ENCODE data around the gene SMIM38.

The SMIM38 gene

DNA sequence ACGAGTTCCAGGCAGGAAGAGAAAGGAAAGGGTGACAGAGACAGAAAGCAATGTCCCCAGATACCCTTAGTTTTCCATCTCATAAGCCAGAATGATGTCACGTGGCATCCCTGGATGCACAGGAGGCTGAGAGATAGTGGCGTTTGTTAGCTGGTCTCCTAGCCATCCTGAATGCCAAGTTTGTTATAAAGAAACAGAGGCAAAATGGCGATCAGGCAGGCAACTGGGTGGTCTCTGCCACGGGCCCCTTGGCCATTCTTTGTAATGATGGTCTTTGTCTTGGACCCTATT is 5.3 kb downstream of the SMIM38 start:
- no peak for DNase-seq

DNA sequence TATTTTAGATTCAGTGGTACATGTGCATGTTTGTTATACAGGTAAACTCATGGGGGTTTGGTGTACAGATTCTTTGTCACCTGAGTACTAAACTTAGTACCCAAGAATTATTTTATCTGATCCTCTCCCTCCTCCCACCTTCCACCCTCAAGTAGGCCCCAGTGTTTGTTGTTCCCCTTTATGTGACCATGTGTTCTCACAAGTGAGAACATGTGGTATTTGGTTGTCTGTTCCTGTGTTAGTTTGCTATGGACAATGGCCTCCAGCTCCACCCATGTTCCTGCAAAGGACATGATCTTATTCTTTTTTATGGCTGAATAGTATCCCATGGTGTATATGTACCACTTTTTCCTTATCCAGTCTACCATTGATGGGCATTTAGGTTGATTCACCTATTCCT is 6.8 kb downstream of the SMIM38 start:
- DNase-seq, result no peak

GRCh38 chr11:69163842-69164241 is 8.1 kb downstream of the SMIM38 start:
- no peak for DNase-seq

DNA sequence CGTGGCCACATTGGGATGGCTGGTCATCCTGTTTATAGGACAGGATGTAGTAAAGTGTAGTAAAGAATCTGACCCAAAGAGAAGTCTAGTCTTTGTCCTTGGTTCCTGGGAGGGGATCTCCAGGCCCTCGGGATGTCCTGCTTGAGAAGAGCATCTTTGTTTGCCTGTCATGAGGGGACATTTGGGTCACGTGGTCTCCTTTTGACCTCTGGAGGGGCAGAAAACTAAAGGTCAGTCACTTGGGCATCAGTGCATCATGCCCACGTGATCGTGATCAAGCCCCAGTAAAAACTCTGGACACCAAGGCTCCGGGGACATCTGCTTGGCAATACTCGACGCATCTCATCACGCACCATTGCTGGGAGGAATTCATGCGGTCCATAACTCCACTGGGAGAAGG is 9.1 kb downstream of the SMIM38 start:
- no peak for DNase-seq

GRCh38 chr11:69165775-69166174 is 10.0 kb downstream of the SMIM38 start:
- DNase-seq, result no peak

GRCh38 chr11:69166218-69167115 is 10.7 kb downstream of the SMIM38 start:
- DNase-seq, result peak; percentile 67

DNA sequence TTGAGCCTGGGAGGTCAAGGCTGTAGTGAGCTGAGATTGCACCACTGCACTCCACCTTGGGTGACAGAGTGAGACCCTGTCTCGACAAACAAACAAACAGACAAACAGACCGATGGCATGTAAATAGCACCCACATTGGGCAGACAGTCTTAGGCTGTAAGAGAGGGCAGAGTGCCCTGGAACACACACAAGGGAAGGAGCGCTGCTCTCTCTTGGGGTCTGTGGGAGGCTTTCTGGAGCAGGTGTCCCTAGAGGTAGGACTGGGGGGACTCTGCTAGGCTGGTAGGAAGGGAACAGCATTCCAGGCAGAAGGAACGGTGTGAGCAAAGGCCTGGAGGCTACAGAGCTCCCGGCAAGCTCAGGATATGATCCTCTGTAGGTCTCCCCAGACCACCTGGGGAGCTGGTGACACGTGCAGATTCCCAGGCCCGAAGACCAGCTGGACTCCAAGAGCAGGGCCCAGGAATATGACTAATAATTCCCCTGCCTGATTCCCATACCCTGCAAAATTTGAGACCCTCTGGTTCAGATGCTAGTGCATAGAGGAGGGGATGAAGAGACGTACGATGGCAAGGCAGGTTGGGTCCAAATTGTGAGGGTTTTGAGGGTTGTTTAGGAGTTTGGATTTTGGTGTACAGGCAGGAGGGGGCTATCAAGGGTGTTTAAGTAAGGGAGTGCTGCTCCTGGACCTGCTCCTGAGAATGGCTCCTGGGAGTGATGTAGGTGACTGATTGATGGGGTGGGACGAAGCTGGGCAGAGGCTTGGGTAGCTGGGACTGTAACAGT is 11.6 kb downstream of the SMIM38 start:
- no peak for DNase-seq

- no peak for DNase-seq
Observed at GRCh38 chr11:69167916-69168691, 12.4 kb downstream of the SMIM38 start.

DNA sequence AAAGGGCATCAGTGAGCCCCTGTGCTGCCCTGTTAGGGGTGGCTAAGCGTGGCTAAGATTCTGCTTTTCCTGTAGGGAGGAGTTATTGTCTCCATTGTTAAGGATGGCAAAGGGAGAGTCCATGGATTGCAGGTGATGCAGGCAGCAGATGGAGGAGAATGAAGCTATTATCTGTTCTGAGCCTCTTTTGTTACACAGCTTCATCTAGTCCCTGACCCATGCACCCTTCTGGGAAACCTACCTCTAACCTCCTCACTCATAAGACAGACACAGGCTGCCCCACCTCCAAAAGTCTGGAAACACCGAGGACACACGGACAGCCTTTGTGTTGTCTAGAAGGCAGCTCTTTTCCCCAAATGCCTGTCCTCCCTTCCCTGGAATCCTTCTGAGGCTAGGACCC is 13.7 kb downstream of the SMIM38 start:
- DNase-seq, result no peak

- no peak for DNase-seq
Observed at GRCh38 chr11:69170704-69171103, 15.0 kb downstream of the SMIM38 start.

- no peak for DNase-seq
Observed at GRCh38 chr11:69171476-69172240, 15.9 kb downstream of the SMIM38 start.

DNA sequence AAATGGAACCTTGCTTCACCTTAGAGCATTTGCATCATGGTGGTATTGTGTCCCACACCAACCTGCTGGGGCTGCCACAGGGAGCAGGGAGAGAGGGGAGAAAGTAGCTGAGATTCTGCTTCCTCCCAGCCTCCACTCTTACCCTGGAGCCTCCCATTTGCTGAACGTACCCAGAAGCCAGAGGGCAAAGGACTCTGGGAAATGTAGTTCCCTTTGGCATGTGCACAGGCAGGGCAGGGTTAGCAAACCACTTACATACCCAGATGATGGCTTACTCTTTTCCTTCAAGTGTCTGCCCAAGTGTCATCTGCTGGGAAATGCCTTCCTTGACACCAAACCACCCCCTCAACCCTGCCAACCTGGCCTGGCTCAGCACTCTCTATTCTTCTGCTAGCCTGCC is 16.9 kb downstream of the SMIM38 start:
- no peak for DNase-seq

GRCh38 chr11:69173331-69173730 is 17.6 kb downstream of the SMIM38 start:
- no peak for DNase-seq

GRCh38 chr11:69173925-69174581 is 18.3 kb downstream of the SMIM38 start:
- DNase-seq, result no peak

- DNase-seq, result no peak
Observed at GRCh38 chr11:69174841-69175240, 19.1 kb downstream of the SMIM38 start.

DNA sequence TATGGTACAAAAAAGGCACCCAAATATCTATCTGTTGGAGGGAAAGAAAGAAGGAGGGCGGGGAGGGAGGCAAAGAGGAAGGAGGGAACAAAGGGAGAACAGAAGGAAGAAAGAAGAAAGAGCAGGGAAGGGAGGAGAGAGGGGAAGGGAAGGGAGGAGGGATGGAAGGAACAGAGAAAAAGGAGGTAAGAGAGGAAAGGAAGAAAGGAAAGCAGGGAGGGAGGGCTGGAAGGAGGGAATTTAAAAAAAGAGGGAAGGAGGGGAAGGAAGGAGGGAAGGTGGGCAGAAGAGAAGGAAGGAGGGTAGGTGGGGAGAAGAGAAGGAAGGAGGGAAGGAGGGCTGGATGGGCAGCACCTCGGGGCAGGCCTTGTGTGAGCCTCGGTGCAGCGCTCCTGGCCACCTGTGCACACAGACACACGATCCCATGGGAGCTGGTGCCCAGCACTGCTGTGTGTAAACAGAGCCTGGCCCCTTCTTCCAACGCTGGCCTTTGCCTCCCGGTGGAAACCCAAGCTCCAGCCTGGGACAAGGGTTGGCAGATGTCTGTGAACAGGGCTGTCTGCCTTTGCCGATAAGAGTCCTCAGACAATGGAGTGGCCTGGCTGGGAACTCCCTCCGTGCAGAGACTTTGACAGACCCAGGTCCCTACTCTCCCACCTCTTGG is 23.2 kb downstream of the SMIM38 start:
- no peak for DNase-seq

DNA sequence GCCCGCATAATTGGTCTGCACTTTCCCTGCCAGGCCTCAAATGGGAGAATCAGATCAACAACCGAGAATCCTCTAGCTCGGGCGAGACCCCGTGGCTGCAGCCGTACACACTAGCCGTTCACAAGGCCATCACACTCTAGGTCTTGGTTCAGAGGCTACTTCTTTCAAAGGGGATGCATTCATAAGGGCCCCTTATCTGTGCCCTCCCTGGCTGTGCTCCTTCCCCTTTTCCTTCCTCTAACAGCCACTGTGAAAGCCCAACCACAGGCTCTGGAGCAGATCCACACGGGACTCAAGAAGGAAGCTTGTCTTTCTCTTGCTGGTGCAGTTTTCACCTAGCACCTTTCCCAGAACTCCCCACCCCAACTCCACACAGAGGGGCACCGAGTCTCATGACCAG is 24.5 kb downstream of the SMIM38 start:
- DNase-seq, result no peak

- DNase-seq, result no peak
Observed at GRCh38 chr11:69180726-69181125, 25.0 kb downstream of the SMIM38 start.

DNA sequence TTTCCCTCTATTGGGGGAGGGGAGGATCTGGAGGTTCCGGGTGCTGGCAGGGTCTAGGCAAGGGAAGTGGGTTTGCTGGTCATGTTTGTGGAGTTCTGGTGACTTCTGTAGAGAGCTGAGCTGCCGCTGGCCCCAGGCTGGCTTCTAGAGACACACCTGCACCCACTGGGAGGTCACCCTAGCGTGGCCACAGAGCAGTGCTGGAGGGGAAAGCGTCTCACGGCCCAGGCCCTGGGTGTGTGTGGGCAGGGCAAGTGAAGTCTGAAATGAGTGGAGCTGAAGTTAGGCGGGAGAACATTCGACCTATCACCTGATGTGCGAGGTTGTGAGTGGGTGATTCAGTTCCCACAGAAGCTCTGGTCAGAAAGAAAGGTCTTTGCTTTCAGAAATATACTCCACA is 27.9 kb downstream of the SMIM38 start:
- DNase-seq, result no peak

DNA sequence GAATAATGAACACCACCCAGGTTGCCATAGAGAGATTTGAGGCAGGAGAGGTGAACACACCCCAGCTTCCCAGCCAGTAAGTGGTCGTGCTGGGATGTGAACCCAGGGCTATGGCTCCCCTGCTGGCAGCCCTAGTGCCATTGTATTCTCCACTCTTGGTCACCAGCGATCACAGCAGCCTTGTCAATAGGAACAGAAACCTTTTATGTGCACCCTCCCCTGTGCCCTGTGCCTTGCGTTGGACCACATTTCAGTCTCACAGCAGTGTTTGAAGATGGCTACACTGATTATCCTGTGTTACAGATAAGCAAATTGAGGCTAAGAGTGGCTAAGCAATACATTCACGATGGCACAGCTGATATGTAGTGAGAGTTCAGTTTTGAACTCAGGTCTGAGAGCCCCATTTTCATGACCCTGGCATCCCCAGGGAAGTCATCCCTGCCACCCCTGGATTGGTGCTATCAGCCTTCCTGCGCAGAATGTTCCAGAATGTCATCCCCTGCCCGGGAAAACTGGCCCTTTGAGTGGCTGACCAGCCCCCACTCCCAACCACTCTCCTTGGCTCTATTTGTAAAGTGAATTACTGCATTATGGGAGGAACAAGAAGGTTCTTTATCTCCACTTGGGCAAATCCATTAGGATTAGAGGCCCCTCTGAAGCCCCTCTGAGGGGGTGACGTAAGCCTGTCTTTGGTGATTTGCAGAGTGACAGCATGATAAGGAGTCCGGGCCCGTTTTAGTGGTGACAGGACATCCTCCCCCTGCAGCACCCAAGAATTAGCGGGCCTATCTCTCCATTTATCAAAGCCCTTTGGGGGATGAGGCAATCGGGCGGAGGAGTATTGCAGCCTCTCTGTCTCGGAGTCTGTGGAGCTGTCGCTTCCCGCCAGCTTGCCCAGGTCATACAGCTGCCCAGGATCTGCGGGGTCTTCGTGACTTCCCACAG is 30.9 kb downstream of the SMIM38 start:
- DNase-seq, result no peak
